ENCODE measurements around the gene B3GNT8.
A peak's percentile ranks its signal among the peaks of the same experiment; 100 is the strongest.
"Not testable (repeated sequence)": the region's sequence is repeated elsewhere in the genome, so short reads cannot be mapped to it uniquely, and the experiment has no call there.

The B3GNT8 gene

GRCh38 chr19:41426952-41427646 lies at the start of gene B3GNT8:
Gene B3GNT8 (minus strand): TSS chr19:41427374. CDS start chr19:41426778, 596 bp downstream.
- peak; percentile 72 to 88 for DNase-seq

GRCh38 chr19:41476583-41476982 lies 49.4 kb upstream of the B3GNT8 start:
- no peak for DNase-seq

DNA sequence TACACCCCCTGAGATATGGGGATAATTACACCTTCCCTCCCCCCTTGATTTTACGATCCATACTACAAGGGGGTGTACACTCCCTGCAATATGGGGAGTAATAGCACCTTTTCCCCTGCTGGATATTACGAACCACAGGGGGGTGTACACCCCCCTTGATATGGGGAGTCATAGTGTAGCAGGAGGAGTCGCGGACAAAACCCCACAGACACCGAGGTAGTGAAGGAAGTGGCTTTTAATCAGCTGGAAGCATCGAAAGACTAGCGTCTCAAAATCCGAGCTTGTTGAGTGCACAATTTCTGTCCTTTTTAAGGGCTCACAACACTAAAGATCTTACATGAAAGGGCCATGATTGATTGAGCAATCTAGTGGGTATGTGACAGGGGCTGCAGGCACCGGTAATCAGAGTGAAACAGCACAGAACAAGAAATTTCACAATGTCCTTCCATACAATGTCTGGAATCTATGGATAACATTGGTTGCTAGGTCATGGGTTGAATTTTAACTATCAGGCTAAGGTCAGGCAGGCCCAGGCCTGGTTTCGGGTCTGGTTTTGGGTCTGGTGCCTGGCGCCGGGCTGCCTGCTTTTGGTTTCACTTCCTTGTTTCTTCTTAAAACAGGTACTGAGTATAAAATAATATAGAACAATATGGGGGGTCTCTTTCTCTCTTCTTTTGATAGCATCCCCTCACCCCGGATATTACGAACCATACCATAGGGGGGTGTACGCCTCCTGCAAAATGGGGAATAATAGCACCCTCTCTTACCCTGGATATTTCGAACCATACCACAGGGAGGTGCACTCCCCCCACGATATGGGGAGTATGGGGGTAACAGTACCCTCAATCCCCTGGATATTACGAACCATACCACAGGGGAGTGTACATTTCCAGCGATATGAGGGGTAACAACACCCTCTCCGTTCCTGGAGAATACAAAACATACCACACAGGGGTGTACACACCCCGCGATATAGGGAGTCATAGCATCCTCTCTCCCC lies 36.4 kb upstream of the B3GNT8 start:
- not testable (repeated sequence) for DNase-seq

GRCh38 chr19:41462497-41462896 lies 35.3 kb upstream of the B3GNT8 start:
- no peak for DNase-seq

DNA sequence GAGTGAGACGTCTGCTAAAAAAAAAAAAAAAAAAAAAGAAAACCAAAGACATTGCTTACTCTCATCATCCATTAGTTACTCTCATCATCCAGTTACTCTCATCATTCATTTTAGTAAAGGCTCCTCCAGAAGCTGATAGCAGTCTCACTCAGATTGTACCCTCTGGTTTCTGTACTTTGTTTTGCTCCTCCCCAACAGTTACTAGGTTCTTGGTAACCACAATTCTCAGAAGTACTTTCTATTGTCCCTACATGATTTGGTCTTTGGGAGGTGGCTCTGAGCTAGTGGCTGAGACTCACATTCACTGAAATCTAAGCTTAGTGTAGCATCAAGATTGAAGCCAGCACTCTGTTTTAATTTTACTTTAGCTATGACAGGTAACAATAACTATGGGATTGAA lies 30.1 kb upstream of the B3GNT8 start:
- no peak for DNase-seq

- DNase-seq, result no peak
Measured at GRCh38 chr19:41456342-41456918, 29.3 kb upstream of the B3GNT8 start.

DNA sequence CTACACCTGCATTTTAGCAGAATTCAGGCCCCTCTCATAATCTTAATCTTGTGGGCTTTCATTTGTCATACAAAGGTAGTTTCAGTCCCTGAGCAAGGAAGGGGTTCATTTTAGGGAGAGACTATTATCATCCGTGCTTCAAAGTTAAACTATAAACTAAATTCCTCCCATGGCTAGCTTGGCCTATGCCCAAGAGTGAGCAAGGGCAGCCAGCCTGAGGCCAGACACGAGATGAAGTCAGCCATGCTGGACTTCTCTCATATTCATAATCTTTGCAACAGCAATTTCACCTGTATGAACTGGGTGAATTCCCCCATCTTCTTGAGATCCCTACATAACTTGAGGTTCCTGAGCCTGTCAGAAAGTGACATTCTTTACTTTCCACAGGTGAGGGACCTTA lies 28.8 kb upstream of the B3GNT8 start:
- DNase-seq, result no peak

- no peak for DNase-seq
Measured at GRCh38 chr19:41452584-41453275, 25.6 kb upstream of the B3GNT8 start.

DNA sequence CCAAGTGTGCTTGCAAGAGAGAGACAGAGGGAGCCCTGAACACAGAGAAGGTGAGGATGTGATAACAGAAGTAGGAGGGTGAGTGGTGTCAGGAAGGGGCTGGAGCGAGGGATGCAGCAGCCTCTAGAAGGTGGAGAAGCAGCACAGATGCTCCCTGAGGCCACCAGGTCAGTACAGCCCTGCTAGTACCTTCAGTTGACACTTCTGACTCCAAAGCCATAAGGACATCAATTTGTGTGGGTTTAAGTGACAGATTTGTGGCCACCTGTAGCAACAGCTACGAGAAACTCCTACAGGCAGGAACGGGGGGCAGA lies 22.6 kb upstream of the B3GNT8 start:
- no peak for DNase-seq

GRCh38 chr19:41449079-41449864 lies 22.1 kb upstream of the B3GNT8 start:
- DNase-seq, result peak; percentile 53 to 58

- no peak for DNase-seq
Measured at GRCh38 chr19:41447732-41448332, 20.7 kb upstream of the B3GNT8 start.

- DNase-seq, result no peak
Measured at GRCh38 chr19:41445575-41445974, 18.4 kb upstream of the B3GNT8 start.

DNA sequence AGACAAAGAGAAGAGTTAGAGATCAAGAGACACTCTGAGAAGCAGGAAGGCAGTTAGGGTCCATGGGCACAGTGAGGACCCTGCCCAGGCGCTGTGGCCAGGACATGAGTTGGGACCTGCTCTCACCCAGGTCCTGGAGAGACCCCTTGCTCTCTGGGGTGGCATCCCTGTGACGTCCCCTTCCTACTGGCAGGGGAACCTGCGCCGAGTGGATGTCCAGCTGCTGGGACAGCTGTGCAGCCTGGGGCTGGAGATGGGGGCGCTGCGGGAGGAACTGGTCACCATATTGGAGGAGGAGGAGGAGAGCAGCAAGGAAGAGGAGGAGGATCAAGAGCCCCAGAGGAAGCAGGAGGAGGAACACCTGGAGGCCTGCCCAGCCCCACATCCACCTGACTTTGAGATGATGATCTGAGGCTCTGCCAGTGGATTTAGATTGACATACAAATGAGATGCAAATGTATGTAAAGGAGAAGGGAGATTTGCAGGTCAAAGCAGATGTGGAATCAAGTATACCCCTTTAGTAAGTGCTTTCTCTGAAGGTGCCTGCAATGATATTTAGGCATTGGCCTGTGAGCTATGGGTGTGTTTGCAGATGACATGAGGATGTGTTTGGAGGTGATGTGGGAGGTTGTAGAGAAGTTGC lies 16.8 kb upstream of the B3GNT8 start:
- no peak for DNase-seq

GRCh38 chr19:41442473-41443355 lies 15.5 kb upstream of the B3GNT8 start, which contains the start of gene ERICH4:
Gene ERICH4 (plus strand): TSS chr19:41443156. CDS start chr19:41443170, 14 bp downstream.
- no peak for DNase-seq

- DNase-seq, result no peak
Measured at GRCh38 chr19:41441321-41441945, 14.3 kb upstream of the B3GNT8 start.

DNA sequence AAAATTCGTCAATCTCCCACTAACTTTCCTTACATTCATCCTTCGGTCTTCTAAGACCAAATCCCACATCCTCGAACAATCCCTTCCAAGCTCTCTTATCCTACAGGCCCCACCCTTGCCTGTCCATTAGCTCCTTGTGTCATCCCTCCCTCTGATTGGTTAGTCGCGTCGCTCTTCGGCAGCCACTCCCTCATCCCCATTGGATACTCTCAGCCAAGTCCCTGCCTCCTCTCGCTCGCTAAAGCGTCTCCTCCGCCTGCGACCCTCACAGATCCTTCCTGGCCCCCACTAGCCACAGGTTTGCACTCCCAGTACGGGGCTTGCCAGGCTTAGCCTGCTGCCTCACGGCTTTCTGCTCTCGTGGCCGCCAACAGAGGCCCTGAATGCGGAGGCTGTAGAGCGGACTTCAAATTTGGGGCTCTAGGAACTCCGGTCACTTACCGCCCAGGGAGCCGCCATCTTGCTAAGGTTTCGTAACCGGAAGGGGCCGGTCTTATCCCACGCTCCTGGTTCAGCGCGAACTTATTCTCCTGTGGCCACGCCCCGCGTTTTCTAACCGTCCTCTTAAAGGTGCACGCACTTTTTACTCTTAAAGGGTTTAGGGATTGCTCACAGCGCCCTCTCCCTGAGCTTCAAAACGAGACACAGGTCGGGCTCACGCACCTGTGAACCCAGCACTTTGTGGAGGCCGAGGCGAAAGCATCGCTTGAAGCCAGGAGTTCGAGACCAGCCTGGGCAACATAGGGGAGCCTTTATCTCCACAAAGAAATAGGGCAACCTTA lies 12.5 kb upstream of the B3GNT8 start, which contains the start of gene DMAC2:
DMAC2 (minus strand) TSS at position 472 of the 782 bp plus-strand sequence; CDS start at position 459, 13 bp downstream.
- DNase-seq, result peak; percentile 98 to 99

DNA sequence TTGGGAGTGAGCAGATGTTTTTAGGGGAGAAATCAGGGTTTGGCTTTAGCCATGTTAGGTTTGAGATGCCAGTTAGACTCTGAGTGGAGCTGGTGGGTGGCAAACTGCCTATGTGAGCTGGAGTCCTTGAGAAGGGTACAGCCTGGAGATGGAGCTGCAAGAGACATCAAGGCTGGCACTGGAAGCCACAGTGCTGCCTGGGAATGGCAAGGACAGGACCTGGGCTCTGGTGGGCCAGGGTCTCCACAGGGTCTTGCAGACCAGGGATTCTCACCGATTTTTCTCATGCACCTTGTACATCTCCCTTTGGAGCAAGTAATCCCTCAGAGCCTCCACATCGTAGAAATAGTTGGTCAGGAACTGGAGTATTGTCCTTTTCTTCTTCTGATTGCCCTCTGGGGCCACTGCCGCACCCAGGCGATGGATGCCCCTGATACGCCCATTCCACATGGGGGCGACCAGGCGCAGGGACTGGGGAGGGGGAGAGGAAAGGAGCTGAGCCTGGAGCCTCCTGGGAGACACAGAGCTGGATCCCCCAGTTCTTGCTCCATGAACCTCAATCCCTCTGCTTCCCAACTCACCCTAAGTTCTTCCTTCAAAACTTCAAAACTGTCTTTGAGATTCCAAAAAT lies 10.9 kb upstream of the B3GNT8 start:
- DNase-seq, result no peak

DNA sequence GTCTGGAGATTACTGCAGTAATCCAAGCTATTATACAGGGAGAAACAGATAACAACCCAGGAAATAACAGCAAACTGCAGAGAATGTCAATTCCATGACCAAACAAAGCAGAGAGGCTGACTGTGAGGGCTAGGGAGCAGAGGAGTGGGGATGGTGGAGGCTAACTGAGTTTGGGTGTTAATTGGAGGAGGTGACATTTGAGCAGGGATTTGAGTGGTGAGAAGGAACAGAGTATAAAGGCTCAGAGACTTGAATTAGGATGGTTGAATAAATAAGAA lies 9.4 kb upstream of the B3GNT8 start:
- DNase-seq, result no peak

Measured in SHP77 (cell line).